Gastroesophageal sphincter (tissue), 3 donors: ENCODE data around the gene BEX1.

Source experiments
- CTCF ChIP-seq, 4 experiments: fragments of 200-600 bp in 2 of 4; fragments of 450-650 bp in 2 of 4; sonication (generic) in 1 of 4; IDR thresholded peaks; one replicate each; pipeline ENCODE4 v1.5.1; 2017 to 2019; ENCODE audit warnings: antibody characterized with exemption in 4 of 4, mild to moderate bottlenecking in 2 of 4, moderate library complexity in 2 of 4
- EP300 ChIP-seq: sonication (generic); formaldehyde crosslinking; IDR thresholded peaks from one replicate; pipeline ENCODE4 v1.6.1; 2017; ENCODE audit warnings: antibody characterized with exemption, mild to moderate bottlenecking
- POLR2A ChIP-seq, 2 donors: fragments of 450-650 bp; IDR thresholded peaks; one replicate each; pipeline ENCODE4 v1.6.1; 2017; ENCODE audit warnings: antibody characterized with exemption in 2 of 2, mild to moderate bottlenecking in 2 of 2, moderate library complexity in 1 of 2
- POLR2AphosphoS5 ChIP-seq: sonication (generic); formaldehyde crosslinking; IDR thresholded peaks from one replicate; pipeline ENCODE4 v1.6.1; 2017; ENCODE audit warnings: antibody characterized with exemption

GRCh38 chrX:103051260-103051789 lies 12.6 kb downstream of the BEX1 start:
- TF ChIP-seq POLR2A (IDR thresholded peaks at IDR 0.05): no peak
- TF ChIP-seq EP300: no peak
- TF ChIP-seq CTCF (IDR thresholded peaks at IDR 0.05): no peak
- no peak for TF ChIP-seq POLR2AphosphoS5
